ENCODE measurements around the gene PTPRM. TPM values are rescaled to one million over a fixed set of nuclear protein-coding genes. Genes with fewer than 3 reads are reported as not detected.

Gene PTPRM
- total RNA-seq, 1 experiment from 2014 or later, result 14.5 TPM

DNA sequence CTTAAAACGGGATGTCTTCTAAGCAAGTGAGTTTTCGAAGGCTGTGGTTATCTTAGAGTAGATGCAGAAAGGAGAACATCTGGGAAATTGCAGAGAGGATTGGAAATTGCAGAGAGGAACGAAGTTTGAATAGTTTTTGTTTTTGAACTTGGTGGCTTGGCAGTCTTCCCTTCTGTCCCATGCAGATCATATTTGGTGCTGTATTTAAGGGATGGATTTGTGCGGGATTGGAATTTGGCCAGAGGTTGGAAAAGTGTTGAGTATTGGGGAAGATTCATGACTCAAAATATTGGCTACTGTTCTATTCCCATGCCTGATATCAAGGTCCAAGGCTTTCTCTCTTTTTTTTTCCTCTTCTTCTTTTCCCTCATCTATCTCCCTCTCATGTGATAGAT is 18.2 kb downstream of the PTPRM start:
- Histone ChIP-seq H3K27me3 (ENCODE audit: insufficient read depth, low read length) (no peaks in the 10 kb centered on the region), H3K9me3 (ENCODE audit: control insufficient read depth in 1 of 2, insufficient read depth in 1 of 2, low read depth in 1 of 2, low read length in 2 of 2) (no peaks in the 10 kb centered on the region), H3K36me3 (ENCODE audit: control insufficient read depth in 1 of 2, insufficient read depth in 2 of 2, low read length in 2 of 2) (no peaks in the 10 kb centered on the region), H3K9ac (ENCODE audit: low read length) (no peak overlapping the region), H2AFZ (ENCODE audit: low read depth, low read length, poor library complexity, severe bottlenecking) (no peak overlapping the region), H4K20me1 (ENCODE audit: insufficient read depth) (no peaks in the 10 kb centered on the region), H3K79me2 (ENCODE audit: insufficient read depth, low read length) (no peaks in the 10 kb centered on the region), H3K4me1 (ENCODE audit: control insufficient read depth in 1 of 2, insufficient read depth in 2 of 2, low read length in 2 of 2) (no peaks in the 10 kb centered on the region), H3K9me2 (ENCODE audit: insufficient read depth) (no peaks in the 10 kb centered on the region), H3K4me2 (ENCODE audit: low read length) (no peak overlapping the region), H3K4me3 (replicated peaks in 1 of 2; ENCODE audit: low read depth in 1 of 2, low read length in 2 of 2) (no peak overlapping the region), H3K27ac (ENCODE audit: low read depth, low read length) (no peak overlapping the region)
- intact Hi-C loops (cut with micrococcal nuclease), result no loop called here
- BruUV-seq (replicated peaks), result no TSS peak
- no peak for DNase-seq (ENCODE audit: low read depth, low spot score)
- CTCF ChIA-PET, result no interaction called here
- ATAC-seq, result no peak
- TF ChIP-seq ZFX (IDR thresholded peaks at IDR 0.05) (no peak), EGR1 (IDR thresholded peaks at IDR 0.05; ENCODE audit: low read depth) (no peak), SP1 (IDR thresholded peaks at IDR 0.05; ENCODE audit: low read depth) (no peak), SIN3A (IDR thresholded peaks at IDR 0.05; ENCODE audit: low read depth) (no peak), POLR2AphosphoS5 (IDR thresholded peaks at IDR 0.05; ENCODE audit: low read depth, low read length) (no peak), ELF1 (IDR thresholded peaks at IDR 0.05; ENCODE audit: borderline replicate concordance, low read depth) (no peak), TCF7L2 (IDR thresholded peaks at IDR 0.05; ENCODE audit: borderline replicate concordance, extremely low read depth, insufficient read depth, insufficient read length) (no peak), POLR2A (IDR thresholded peaks at IDR 0.05; ENCODE audit: borderline replicate concordance, extremely low read depth, insufficient read depth, insufficient read length) (no peak), JUND (IDR thresholded peaks at IDR 0.05) (no peak), RAD21 (IDR thresholded peaks at IDR 0.05; ENCODE audit: low read depth) (no peak), YY1 (IDR thresholded peaks at IDR 0.05; ENCODE audit: extremely low read depth, insufficient replicate concordance, low read depth, low read length) (no peak), CBX3 (IDR thresholded peaks at IDR 0.05; ENCODE audit: low read depth) (no peak), ZNF274 (IDR thresholded peaks at IDR 0.05; ENCODE audit: low read depth, low read length) (no peak), EZH2phosphoT487 (IDR thresholded peaks at IDR 0.05; ENCODE audit: borderline replicate concordance) (no peak)
- TF ChIP-seq, protein P1, sequence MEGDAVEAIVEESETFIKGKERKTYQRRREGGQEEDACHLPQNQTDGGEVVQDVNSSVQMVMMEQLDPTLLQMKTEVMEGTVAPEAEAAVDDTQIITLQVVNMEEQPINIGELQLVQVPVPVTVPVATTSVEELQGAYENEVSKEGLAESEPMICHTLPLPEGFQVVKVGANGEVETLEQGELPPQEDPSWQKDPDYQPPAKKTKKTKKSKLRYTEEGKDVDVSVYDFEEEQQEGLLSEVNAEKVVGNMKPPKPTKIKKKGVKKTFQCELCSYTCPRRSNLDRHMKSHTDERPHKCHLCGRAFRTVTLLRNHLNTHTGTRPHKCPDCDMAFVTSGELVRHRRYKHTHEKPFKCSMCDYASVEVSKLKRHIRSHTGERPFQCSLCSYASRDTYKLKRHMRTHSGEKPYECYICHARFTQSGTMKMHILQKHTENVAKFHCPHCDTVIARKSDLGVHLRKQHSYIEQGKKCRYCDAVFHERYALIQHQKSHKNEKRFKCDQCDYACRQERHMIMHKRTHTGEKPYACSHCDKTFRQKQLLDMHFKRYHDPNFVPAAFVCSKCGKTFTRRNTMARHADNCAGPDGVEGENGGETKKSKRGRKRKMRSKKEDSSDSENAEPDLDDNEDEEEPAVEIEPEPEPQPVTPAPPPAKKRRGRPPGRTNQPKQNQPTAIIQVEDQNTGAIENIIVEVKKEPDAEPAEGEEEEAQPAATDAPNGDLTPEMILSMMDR (IDR thresholded peaks at IDR 0.05 in 2 of 3, conservative IDR thresholded peaks at IDR 0.05 in 1 of 3; ENCODE audit: borderline replicate concordance in 1 of 3, insufficient read depth in 1 of 3, low read depth in 2 of 3, low read length in 2 of 3), result no peak
- TF ChIP-seq, protein P2, sequence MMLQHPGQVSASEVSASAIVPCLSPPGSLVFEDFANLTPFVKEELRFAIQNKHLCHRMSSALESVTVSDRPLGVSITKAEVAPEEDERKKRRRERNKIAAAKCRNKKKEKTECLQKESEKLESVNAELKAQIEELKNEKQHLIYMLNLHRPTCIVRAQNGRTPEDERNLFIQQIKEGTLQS (IDR thresholded peaks at IDR 0.05), result no peak
- TF ChIP-seq, protein P3, sequence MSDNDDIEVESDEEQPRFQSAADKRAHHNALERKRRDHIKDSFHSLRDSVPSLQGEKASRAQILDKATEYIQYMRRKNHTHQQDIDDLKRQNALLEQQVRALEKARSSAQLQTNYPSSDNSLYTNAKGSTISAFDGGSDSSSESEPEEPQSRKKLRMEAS (IDR thresholded peaks at IDR 0.05), result no peak
- TF ChIP-seq, protein P4, sequence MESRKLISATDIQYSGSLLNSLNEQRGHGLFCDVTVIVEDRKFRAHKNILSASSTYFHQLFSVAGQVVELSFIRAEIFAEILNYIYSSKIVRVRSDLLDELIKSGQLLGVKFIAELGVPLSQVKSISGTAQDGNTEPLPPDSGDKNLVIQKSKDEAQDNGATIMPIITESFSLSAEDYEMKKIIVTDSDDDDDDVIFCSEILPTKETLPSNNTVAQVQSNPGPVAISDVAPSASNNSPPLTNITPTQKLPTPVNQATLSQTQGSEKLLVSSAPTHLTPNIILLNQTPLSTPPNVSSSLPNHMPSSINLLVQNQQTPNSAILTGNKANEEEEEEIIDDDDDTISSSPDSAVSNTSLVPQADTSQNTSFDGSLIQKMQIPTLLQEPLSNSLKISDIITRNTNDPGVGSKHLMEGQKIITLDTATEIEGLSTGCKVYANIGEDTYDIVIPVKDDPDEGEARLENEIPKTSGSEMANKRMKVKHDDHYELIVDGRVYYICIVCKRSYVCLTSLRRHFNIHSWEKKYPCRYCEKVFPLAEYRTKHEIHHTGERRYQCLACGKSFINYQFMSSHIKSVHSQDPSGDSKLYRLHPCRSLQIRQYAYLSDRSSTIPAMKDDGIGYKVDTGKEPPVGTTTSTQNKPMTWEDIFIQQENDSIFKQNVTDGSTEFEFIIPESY (IDR thresholded peaks at IDR 0.05; ENCODE audit: extremely low read depth, insufficient replicate concordance, low read length), result no peak
- POLR2A ChIA-PET, result no interaction called here
- RAD21 ChIA-PET (ENCODE audit: low non-redundant PET in 1 of 2, low total read pairs in 2 of 2, uncharacterized antibody in 2 of 2, unreplicated experiment in 2 of 2), result no interaction called here

Data from HCT116 (cell line).